Vagina (tissue), 2 donors: Measurements from ENCODE around the gene PCDHGA1.
"Not testable (repeated sequence)": the region's sequence is repeated elsewhere in the genome, so short reads cannot be mapped to it uniquely, and the experiment has no call there.

Source experiments
- POLR2A ChIP-seq, 2 donors: fragments of 450-650 bp; IDR thresholded peaks; one replicate each; pipeline ENCODE4 v1.6.1; 2017; ENCODE audit warnings: antibody characterized with exemption in 2 of 2, mild to moderate bottlenecking in 2 of 2, moderate library complexity in 2 of 2
- POLR2AphosphoS5 ChIP-seq, 2 donors: sonication (generic); formaldehyde crosslinking; IDR thresholded peaks; one replicate each; pipeline ENCODE4 v1.9.0; 2017; ENCODE audit warnings: antibody characterized with exemption in 2 of 2, mild to moderate bottlenecking in 2 of 2, low read depth in 1 of 2; ENCODE audit not compliant: insufficient read depth in 1 of 2

DNA sequence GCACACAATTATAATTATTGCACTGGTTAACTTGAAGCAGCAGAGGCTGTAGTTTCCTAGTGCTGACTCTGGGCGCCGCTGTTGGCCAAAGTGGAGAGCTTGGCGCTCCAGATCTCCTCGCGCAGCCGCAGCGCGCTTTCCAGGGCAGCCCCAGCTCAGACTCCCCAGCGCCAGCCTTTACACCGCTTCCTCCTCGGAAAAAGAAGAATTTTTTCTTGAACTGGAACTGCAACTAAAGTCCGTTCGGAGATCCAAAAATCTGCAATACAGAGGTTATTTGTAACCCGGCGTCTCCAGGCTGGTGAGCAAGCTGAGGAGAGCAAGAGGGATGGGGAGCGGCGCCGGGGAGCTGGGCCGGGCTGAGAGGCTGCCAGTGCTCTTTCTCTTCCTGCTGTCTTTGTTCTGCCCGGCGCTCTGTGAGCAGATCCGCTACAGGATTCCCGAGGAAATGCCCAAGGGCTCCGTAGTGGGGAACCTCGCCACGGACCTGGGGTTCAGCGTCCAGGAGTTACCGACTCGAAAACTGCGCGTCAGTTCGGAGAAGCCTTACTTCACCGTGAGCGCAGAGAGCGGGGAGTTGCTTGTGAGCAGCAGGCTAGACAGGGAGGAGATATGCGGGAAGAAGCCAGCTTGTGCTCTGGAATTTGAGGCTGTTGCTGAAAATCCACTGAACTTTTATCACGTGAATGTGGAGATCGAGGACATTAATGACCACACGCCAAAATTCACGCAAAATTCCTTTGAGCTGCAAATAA is 57.4 kb downstream of the PCDHGA1 start, which contains the start of gene PCDHGB4:
- not testable (repeated sequence) for TF ChIP-seq POLR2A (IDR thresholded peaks at IDR 0.05); POLR2AphosphoS5 (IDR thresholded peaks at IDR 0.05; ENCODE audit: insufficient read depth in 1 of 2, low read depth in 1 of 2)
